GM21390 (cell line): Measurements from ENCODE around the gene KRT1.
"Not testable (repeated sequence)": the region's sequence is repeated elsewhere in the genome, so short reads cannot be mapped to it uniquely, and the experiment has no call there.

Experiments used
- ATAC-seq: cut with Tn5 transposase; IDR thresholded peaks from one replicate; pipeline ENCODE4 v1.9.1; 2021; ENCODE audit not compliant: unreplicated experiment

The KRT1 gene

DNA sequence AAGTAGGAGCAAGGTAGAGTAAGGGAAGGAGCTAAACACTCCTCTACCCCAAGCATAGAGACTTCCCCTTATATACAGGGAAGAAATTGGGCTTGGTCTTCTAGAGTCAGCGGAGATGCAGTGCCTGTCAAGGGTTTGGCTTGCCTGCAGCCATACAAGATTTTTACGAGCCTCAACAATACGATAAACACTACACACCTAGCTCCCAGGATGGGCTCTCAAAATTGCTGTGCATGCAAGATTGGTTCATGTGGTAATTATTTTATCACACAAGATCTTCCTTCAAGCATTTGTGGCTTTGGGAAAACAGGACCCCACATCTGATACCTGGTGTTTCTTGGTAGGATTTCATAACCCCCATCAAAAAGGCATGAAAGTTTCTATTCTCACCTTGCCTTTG, at the start of gene KRT1:
Gene KRT1 (minus strand): TSS at position 45 of the 400 bp plus-strand sequence. CDS start 59 bp downstream, outside the sequence.
- ATAC-seq, result no peak

GRCh38 chr12:52729147-52729546, 48.9 kb upstream of the KRT1 start:
- no peak for ATAC-seq

DNA sequence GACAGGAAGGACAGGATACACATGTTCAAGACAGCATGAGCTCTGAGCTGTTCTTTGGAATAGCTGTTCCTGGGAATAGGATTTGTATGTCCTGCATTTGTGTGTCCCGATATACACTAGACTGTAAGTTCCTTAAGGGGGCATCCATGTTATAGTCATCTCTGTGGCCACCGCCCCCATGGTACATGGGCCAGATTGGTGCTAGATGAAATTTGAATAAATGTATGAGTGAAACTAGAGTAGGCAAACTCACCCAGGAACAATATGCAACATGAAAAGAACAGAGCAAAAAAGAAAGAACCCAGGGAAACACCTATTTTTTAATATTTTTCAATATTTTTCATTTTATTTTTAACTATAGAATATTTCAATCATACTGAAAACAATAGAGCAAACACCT, 48.2 kb upstream of the KRT1 start:
- no peak for ATAC-seq

DNA sequence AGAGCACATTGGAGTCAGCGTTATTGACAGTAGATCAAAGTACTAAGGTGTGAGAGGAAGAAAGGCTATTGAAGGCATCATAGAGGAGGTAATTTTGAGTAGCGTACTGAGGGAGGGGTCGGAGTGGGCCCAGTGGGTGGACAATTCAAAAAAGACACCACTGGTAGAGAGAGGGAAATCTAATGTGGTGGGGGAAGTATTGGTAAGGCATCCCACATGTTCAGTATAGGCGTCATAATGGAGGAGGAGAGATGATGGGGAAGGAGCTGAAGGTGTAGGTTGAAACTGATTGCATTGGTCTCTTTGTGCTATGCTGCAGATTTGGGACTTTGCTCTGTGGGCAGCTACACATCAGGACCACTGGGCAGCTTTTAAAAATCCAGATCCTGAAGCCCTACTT, 46.8 kb upstream of the KRT1 start:
- ATAC-seq, result no peak

GRCh38 chr12:52726451-52726850, 46.2 kb upstream of the KRT1 start:
- ATAC-seq, result no peak

DNA sequence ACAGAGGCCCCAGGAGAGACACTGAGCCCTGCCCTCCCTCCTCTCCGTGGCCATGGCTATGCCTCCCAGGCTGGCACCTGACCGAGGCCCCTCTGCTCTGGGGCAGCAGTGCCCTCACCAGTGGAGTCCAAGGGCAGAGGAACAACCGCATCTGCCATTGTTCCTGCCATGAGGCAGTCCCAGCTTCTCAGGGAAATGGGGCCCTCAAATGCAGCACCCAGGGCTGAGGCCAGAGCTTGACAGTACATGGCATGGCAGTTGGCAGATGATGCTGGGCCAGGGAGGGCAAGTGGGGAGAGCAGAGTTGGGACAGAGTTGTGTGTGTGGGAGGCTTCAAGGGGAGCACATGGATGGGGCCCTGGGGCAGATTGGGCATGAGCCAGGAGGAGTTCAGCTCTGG, 44.2 kb upstream of the KRT1 start:
- ATAC-seq, result no peak

DNA sequence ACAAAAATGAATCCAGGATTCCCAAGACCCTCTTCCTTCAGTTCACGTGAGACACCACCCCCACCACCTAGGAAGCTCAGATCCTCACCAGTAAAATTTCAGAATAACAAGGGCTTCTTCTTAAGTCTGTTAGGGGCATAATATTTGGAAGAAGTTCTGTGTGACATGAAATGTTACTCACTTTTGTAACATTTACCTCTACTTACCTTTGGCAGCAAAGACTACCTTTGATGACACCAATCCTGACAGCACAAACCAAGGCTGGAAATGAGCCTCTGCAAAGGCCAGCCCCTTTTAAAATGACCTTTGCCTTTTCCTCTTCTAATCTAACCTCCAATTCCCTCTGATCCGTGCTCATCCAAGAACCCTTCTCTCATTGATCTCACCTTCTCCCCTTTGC, 42.5 kb upstream of the KRT1 start:
- ATAC-seq, result no peak

DNA sequence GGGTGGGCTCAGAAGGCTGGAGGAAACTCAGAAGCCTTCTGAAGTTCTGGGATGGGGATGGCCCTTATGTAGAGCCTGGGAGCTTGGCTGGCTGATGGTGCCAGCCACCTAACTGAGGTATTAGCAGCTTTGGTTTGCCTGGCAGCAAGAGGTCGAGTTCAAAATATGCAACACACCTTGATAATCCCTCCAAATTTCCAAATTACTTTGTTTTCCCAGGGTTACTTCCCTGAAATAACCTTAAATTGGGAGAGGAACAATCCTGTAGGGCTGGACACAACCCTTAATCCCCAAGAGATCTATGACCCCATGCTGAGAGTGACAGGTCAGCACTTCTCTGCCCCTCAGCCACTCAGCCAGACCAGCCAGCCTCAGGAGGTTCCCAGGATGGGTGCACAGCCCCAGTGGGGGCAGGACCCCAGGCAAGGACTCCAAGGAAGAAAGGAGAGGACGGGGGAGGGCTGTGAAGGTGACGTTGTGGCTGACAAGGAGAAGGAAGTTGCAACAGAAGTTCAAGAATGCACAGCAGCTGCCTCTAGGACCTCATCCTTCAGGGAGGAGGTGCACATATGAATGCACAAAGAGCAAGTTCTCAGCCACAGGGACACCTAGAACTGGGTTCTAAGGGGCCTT, 41.7 kb upstream of the KRT1 start:
- no peak for ATAC-seq

GRCh38 chr12:52720365-52720886, 40.2 kb upstream of the KRT1 start:
- ATAC-seq, result no peak

- no peak for ATAC-seq
Observed at GRCh38 chr12:52716061-52716460, 35.9 kb upstream of the KRT1 start.

- no peak for ATAC-seq
Observed at GRCh38 chr12:52715416-52715815, 35.2 kb upstream of the KRT1 start.

- ATAC-seq, result no peak
Observed at GRCh38 chr12:52714887-52715281, 34.7 kb upstream of the KRT1 start.

DNA sequence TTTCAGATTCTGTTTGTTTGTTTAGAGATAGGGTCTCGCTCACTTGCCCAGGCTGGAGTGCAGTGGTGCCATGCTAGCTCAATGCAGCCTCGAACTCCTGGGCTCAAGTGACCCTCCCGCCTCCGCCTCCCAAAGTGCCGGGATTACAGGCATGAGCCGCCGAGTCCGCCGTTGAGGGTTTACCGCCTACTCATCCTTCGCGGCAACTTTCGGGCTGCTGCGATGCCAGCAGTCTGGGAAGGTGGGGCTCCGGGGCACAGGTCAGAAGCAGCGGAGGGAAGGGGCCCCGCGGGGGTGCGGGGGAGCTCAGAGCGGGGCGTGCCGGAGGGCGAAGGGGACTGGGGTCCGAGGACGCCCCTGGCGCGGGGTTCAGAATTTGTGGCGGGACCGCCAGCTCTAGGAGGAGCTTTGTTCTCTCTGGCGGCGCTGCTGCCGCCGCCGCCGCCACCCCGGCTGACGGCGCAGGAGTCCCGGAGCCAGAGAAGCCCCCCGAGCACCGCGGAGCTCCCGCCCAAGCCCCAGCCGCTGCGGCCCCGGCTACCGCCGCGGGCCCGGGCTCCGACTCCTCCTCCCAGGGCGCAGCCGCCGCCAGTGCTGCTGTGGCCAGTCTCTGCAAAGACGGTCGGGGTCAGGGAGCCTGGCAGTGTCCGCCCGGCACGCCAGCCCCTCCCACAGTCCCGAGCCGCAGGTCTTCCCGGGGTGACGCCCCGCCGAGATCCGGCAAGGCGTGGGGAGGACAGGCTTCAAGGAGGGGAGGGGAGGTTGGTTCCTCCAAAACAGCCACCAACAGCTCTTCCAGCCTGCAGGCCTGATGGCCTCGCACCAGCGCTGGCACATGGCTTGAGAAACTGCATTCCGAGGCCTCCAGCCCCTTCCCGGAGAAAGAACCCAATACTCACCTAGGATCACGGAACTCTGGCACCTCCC, 34.0 kb upstream of the KRT1 start:
- ATAC-seq, result no peak

DNA sequence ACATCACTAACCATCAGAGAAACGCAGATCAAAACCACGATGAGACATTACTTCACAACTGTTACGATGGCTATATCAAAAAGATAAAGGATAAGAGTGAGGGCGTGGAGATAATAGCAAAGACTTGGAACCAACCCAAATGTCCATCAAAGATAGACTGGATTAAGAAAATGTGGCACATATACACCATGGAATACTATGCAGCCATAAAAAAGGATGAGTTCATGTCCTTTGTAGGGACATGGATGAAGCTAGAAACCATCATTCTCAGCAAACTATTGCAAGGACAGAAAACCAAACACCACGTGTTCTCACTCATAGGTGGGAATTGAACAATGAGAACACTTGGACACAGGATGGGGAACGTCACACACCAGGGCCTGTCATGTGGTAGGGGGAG, 31.9 kb upstream of the KRT1 start:
- not testable (repeated sequence) for ATAC-seq

DNA sequence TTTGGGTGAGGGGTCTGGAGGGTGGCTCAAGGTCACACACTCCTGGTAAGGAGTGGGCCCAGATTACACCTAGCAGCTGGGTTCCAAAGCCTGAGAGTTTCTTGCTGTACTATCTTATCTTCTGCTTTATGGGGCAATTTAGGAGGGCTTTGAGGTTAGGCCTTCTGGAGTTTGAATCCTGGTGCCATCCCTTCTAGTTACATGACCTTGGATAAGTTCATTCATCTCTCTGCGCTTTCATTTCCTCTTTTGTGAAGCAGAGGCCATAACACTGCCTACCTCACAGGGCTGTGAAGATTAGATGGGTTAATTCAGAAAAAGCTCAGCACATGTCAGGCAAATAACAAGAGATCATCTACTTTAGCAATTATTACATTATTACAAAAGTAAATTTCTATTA, 30.5 kb upstream of the KRT1 start:
- ATAC-seq, result no peak

GRCh38 chr12:52708010-52708409, 27.8 kb upstream of the KRT1 start:
- ATAC-seq, result no peak

GRCh38 chr12:52704464-52704863, 24.3 kb upstream of the KRT1 start:
- ATAC-seq, result no peak

GRCh38 chr12:52703878-52704277, 23.7 kb upstream of the KRT1 start:
- ATAC-seq, result no peak

DNA sequence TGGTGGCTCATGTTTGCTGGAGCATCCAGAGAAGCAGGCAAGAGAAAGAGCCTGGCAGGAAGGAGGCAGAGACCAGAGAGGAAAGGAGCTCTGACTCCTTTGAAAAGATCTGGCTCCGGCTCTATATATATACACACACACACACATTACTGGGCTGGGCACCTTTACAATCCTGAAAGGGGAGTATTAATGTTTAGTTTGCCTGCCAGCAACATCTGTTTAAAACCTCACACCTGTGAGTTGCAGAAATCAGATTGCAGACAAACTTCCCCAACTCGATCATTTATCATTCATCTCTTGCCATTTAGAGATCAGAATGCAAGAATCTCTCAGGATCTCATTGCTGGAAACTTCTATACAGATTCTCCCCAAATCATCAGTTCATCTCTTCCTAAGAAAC, 23.2 kb upstream of the KRT1 start, which contains the start of gene KRT77:
Gene KRT77 (minus strand): TSS at position 101 of the 400 bp plus-strand sequence. CDS start 90 bp downstream, at position 11.
- ATAC-seq, result no peak

DNA sequence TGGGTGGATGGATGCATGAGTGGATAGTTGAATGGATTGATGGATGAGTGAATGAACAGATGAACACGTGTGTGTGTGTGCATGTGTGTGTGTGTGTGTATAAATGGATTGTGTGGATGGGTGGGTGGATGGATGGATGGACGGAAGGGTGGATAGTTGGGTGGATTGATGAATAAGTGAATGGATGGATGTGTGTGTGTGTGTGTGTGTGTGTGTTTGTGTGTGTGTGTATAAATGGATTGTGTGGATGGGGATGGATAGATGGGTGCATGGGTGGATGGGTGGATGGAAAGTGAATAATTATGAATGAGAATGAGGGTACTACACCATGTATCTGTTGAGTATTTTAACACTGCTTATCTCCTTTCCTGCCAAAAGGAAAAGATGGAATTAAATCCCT, 22.1 kb upstream of the KRT1 start:
- ATAC-seq, result no peak

- no peak for ATAC-seq
Observed at GRCh38 chr12:52701281-52701680, 21.1 kb upstream of the KRT1 start.

- ATAC-seq, result no peak
Observed at GRCh38 chr12:52699960-52700359, 19.8 kb upstream of the KRT1 start.
